ENCODE data around the gene SERPINB8.
A peak's percentile ranks its signal among the peaks of the same experiment; 100 is the strongest.

SERPINB8 gene

GRCh38 chr18:63951302-63951705, 18.6 kb upstream of the SERPINB8 start:
- peak; percentile 47 for DNase-seq (ENCODE audit: low spot score)
- TF ChIP-seq CTCF (IDR thresholded peaks at IDR 0.05; ENCODE audit: borderline replicate concordance, control extremely low read depth, extremely low read depth, insufficient read depth, missing control alignments): no peak
- in situ Hi-C loops (cut with MboI; ENCODE audit: low sequenced_read_pairs, unreplicated experiment): no loop called here

- no peak for TF ChIP-seq CTCF (IDR thresholded peaks at IDR 0.05; ENCODE audit: borderline replicate concordance, control extremely low read depth, extremely low read depth, insufficient read depth, missing control alignments)
- no peak for DNase-seq (ENCODE audit: low spot score)
- in situ Hi-C loops (cut with MboI; ENCODE audit: low sequenced_read_pairs, unreplicated experiment): no loop called here
These were observed 16.1 kb upstream of the SERPINB8 start for GRCh38 chr18:63953811-63954210.

- no peak for TF ChIP-seq CTCF (IDR thresholded peaks at IDR 0.05; ENCODE audit: borderline replicate concordance, control extremely low read depth, extremely low read depth, insufficient read depth, missing control alignments)
- in situ Hi-C loops (cut with MboI; ENCODE audit: low sequenced_read_pairs, unreplicated experiment): no loop called here
- DNase-seq (ENCODE audit: low spot score): no peak
These were observed 13.1 kb upstream of the SERPINB8 start for GRCh38 chr18:63956755-63957154.

GRCh38 chr18:63960891-63961290, 9.0 kb upstream of the SERPINB8 start:
- no peak for TF ChIP-seq CTCF (IDR thresholded peaks at IDR 0.05; ENCODE audit: borderline replicate concordance, control extremely low read depth, extremely low read depth, insufficient read depth, missing control alignments)
- in situ Hi-C loops (cut with MboI; ENCODE audit: low sequenced_read_pairs, unreplicated experiment): no loop called here
- no peak for DNase-seq (ENCODE audit: low spot score)

GRCh38 chr18:63961435-63961980, 8.4 kb upstream of the SERPINB8 start:
- TF ChIP-seq CTCF (IDR thresholded peaks at IDR 0.05; ENCODE audit: borderline replicate concordance, control extremely low read depth, extremely low read depth, insufficient read depth, missing control alignments): no peak
- DNase-seq (ENCODE audit: low spot score): no peak
- in situ Hi-C loops (cut with MboI; ENCODE audit: low sequenced_read_pairs, unreplicated experiment): no loop called here

- in situ Hi-C loops (cut with MboI; ENCODE audit: low sequenced_read_pairs, unreplicated experiment): no loop called here
- TF ChIP-seq CTCF (IDR thresholded peaks at IDR 0.05; ENCODE audit: borderline replicate concordance, control extremely low read depth, extremely low read depth, insufficient read depth, missing control alignments): no peak
- no peak for DNase-seq (ENCODE audit: low spot score)
These were observed 7.7 kb upstream of the SERPINB8 start for GRCh38 chr18:63962137-63962536.

All from GM13976 (cell line).